K562 (cell line): ENCODE measurements around the gene TP73. TPM values are rescaled to one million over a fixed set of nuclear protein-coding genes. Genes with fewer than 3 reads are reported as not detected.

Experiments used
- ADNP ChIP-seq: fragments of 200-800 bp; sonication (Bioruptor generic); IDR thresholded peaks from 2 replicates; pipeline ENCODE4 v1.6.1; 2016; ENCODE audit warnings: missing genetic modification characterization, missing compliant biosample characterization
- ARHGAP35 ChIP-seq: fragments of 450-650 bp; IDR thresholded peaks from 2 replicates; pipeline ENCODE4 v1.6.1; 2018; ENCODE audit not compliant: partially characterized antibody
- BCOR ChIP-seq: fragments of 450-650 bp; IDR thresholded peaks from 2 replicates; pipeline ENCODE4 v1.6.1; 2016
- CXXC5 ChIP-seq: fragments of 250-450 bp; sonication (Bioruptor Pico); IDR thresholded peaks from 2 replicates; pipeline ENCODE4 v1.8.0; 2022; ENCODE audit warnings: inconsistent platforms, mild to moderate bottlenecking, moderate library complexity
- DNMT1 ChIP-seq: fragments of 450-650 bp; IDR thresholded peaks from 2 replicates; pipeline ENCODE4 v1.6.1; 2016; ENCODE audit warnings: antibody characterized with exemption, mild to moderate bottlenecking
- EZH2 ChIP-seq: IDR thresholded peaks from 2 replicates; pipeline ENCODE4 v1.6.1; 2012; ENCODE audit warnings: low read depth, mild to moderate bottlenecking, inconsistent platforms, low read length, borderline replicate concordance
- IRF2 ChIP-seq: sonication (generic); formaldehyde crosslinking; IDR thresholded peaks from 2 replicates; pipeline ENCODE4 v1.8.1; 2022; ENCODE audit warnings: mild to moderate bottlenecking, missing genetic modification reagents
- MCM2 ChIP-seq: fragments of 450-650 bp; IDR thresholded peaks from 2 replicates; pipeline ENCODE4 v1.6.1; 2017; ENCODE audit warnings: low read depth, mild to moderate bottlenecking
- MTF1 ChIP-seq: fragments of 250-450 bp; sonication (Bioruptor Pico); IDR thresholded peaks from 2 replicates; pipeline ENCODE4 v1.9.0; 2021; ENCODE audit warnings: moderate library complexity, mild to moderate bottlenecking, inconsistent platforms, borderline replicate concordance
- NUFIP1 ChIP-seq: fragments of 450-650 bp; IDR thresholded peaks from 2 replicates; pipeline ENCODE4 v1.6.1; 2018; ENCODE audit not compliant: partially characterized antibody
- OTX1 ChIP-seq: fragments of 450-650 bp; formaldehyde crosslinking; IDR thresholded peaks from 2 replicates; pipeline ENCODE4 v1.4.0; 2022; ENCODE audit warnings: mild to moderate bottlenecking
- PHTF2 ChIP-seq: fragments of 250-450 bp; sonication (Bioruptor Pico); IDR thresholded peaks from 2 replicates; pipeline ENCODE4 v1.5.0; 2021; ENCODE audit warnings: mild to moderate bottlenecking
- POLR2G ChIP-seq: fragments of 200-400 bp; formaldehyde crosslinking; IDR thresholded peaks from 2 replicates; pipeline ENCODE4 v1.6.1; 2017; ENCODE audit warnings: low read depth, mild to moderate bottlenecking, antibody characterized with exemption, low read length, moderate library complexity
- PYGO2 ChIP-seq: fragments of 450-650 bp; IDR thresholded peaks from 2 replicates; pipeline ENCODE4 v1.6.1; 2016; ENCODE audit warnings: mild to moderate bottlenecking, missing genetic modification characterization, moderate library complexity, missing compliant biosample characterization
- RHOXF2B ChIP-seq: fragments of 250-450 bp; sonication (Bioruptor Pico); conservative IDR thresholded peaks from 2 replicates; pipeline ENCODE4 v1.5.1; 2021
- SMARCA5 ChIP-seq: fragments of 450-650 bp; IDR thresholded peaks from 2 replicates; pipeline ENCODE4 v1.6.1; 2016
- SRSF1 ChIP-seq: fragments of 200-400 bp; formaldehyde crosslinking; IDR thresholded peaks from 2 replicates; pipeline ENCODE4 v1.6.1; 2017; ENCODE audit warnings: mild to moderate bottlenecking, low read depth, low read length, moderate library complexity
- SRSF3 ChIP-seq: fragments of 200-400 bp; formaldehyde crosslinking; IDR thresholded peaks from 2 replicates; pipeline ENCODE4 v1.6.1; 2016; ENCODE audit warnings: mild to moderate bottlenecking, low read length, moderate library complexity; ENCODE audit not compliant: insufficient read depth
- STAT5A ChIP-seq: IDR thresholded peaks from 2 replicates; pipeline ENCODE4 v1.6.1; 2012; ENCODE audit warnings: low read length, inconsistent platforms, borderline replicate concordance
- STAT6 ChIP-seq: sonication (generic); formaldehyde crosslinking; IDR thresholded peaks from 2 replicates; pipeline ENCODE4 v1.8.1; 2023; ENCODE audit warnings: mild to moderate bottlenecking, missing genetic modification reagents
- U2AF2 ChIP-seq: fragments of 200-400 bp; formaldehyde crosslinking; optimal IDR thresholded peaks from 2 replicates; pipeline ENCODE3; 2017; ENCODE audit warnings: low read depth, mild to moderate bottlenecking, low read length
- ZNF347 ChIP-seq: fragments of 450-650 bp; formaldehyde crosslinking; IDR thresholded peaks from 2 replicates; pipeline ENCODE4 v1.4.0; 2020; ENCODE audit warnings: low read depth, mild to moderate bottlenecking, moderate library complexity
- ZNF445 ChIP-seq: fragments of 250-450 bp; sonication (Bioruptor Pico); IDR thresholded peaks from 2 replicates; pipeline ENCODE4 v1.4.0; 2020; ENCODE audit warnings: low read depth, mild to moderate bottlenecking, moderate library complexity
- ZNF57 ChIP-seq: fragments of 450-650 bp; formaldehyde crosslinking; IDR thresholded peaks from 2 replicates; pipeline ENCODE4 v1.4.0; 2020; ENCODE audit warnings: mild to moderate bottlenecking, moderate library complexity
- ZNF586 ChIP-seq: fragments of 450-650 bp; formaldehyde crosslinking; conservative IDR thresholded peaks from 2 replicates; pipeline ENCODE4 v1.4.0; 2020; ENCODE audit warnings: mild to moderate bottlenecking, moderate library complexity
- ZNF668 ChIP-seq: fragments of 250-450 bp; sonication (Bioruptor Pico); IDR thresholded peaks from 2 replicates; pipeline ENCODE4 v1.8.0; 2022; ENCODE audit warnings: mild to moderate bottlenecking, inconsistent platforms
- polyA plus RNA-seq, 8 experiments: library from polyadenylated mRNA; depleted of rRNA in 4 of 8; stranded (reverse) in 5 of 8; unstranded in 3 of 8; fragments of >200 nt; fragmentation: Nextera tagmentation in 2 of 8; fragmentation: Illumina TruSeq in 1 of 8; extraction: Ambion mirVana in 2 of 8; extraction: Trizol in 1 of 8; gene quantifications; 2 replicates each; pipeline versions ENCODE4 v1.2.1 to v1.2.3, GENCODE V29; 2011 to 2014; ENCODE audit warnings: inconsistent platforms in 1 of 8, missing spikeins in 1 of 8
- total RNA-seq, 7 experiments: library from RNA; depleted of rRNA in 6 of 7; stranded (reverse); fragments of >200 nt in 6 of 7; fragmentation: Illumina TruSeq in 2 of 7; extraction: Trizol in 2 of 7; gene quantifications; 2 replicates each; pipeline versions ENCODE4 v1.2.1 to v1.2.3, GENCODE V29; 2011 to 2021; ENCODE audit warnings: low replicate concordance in 1 of 7
- TF ChIP-seq, protein P1 (sequence below): sonication (generic); formaldehyde crosslinking; IDR thresholded peaks from 2 replicates; pipeline ENCODE4 v1.8.0; 2022; ENCODE audit warnings: mild to moderate bottlenecking, missing genetic modification reagents
- TF ChIP-seq, protein P2 (sequence below): fragments of 250-450 bp; sonication (Bioruptor Pico); IDR thresholded peaks from 2 replicates; pipeline ENCODE4 v1.8.0; 2022; ENCODE audit warnings: inconsistent platforms

Gene TP73
- total and polyA plus RNA-seq, 9 of the 15 experiments (the other 6 are each of a cell fraction or from before 2014, with no cell fraction given): 0.07 to 1.6 (median 0.40) TPM; not detected in 2

DNA sequence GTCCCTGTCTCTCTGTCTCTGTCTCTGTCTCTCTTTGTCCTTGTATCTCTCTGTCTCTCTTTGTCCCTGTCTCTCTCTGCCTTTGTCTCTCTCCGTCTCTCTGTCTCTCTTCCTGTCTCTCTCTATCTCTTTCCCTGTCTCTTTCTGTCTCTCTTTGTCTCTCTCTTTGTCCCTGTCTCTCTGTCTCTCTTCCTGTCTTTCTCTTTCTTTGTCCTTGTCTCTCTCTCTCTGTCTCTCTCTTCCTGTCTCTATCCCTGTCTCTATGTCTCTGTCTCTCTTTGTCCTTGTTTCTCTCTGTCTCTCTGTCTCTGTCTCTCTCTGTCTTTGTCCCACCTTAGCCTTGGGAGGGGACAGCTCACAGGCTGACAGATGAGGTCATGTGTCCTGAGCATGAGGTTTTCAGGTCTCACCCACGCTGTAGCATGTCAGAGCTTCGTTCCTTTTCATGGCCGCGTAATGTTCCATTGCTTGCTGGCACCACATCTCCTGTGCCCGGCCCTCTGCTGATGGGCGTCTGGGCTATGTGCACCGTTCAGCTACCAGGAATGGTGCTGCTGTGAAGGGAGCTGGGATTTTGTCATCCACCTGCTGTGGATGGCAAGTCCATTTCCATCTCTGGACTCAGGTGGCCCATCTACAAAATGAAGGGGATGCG, 27.6 kb downstream of the TP73 start (continued):
- TF ChIP-seq STAT6 (CRISPR knock-in tag) (no peak), ADNP (tag) (peak; percentile 59; the same call in 1 of the 2 replicates), MCM2 (no peak), ZNF57 (CRISPR knock-in tag) (no peak), ARHGAP35 (peak; percentile 58), DNMT1 (no peak), CXXC5 (CRISPR knock-in tag) (no peak), PYGO2 (no peak), MTF1 (no peak), POLR2G (no peak), ZNF668 (no peak), STAT5A (no peak), IRF2 (CRISPR knock-in tag) (no peak), SRSF1 (no peak), U2AF2 (no peak), RHOXF2B (CRISPR knock-in tag) (no peak), BCOR (peak; percentile 89), SRSF3 (no peak), SMARCA5 (peak; percentile 65), OTX1 (no peak), ZNF347 (CRISPR knock-in tag) (no peak), PHTF2 (CRISPR knock-in tag) (no peak), ZNF586 (CRISPR knock-in tag) (no peak), NUFIP1 (no peak), ZNF445 (CRISPR knock-in tag) (no peak), EZH2 (no peak)
- TF ChIP-seq, protein P1, sequence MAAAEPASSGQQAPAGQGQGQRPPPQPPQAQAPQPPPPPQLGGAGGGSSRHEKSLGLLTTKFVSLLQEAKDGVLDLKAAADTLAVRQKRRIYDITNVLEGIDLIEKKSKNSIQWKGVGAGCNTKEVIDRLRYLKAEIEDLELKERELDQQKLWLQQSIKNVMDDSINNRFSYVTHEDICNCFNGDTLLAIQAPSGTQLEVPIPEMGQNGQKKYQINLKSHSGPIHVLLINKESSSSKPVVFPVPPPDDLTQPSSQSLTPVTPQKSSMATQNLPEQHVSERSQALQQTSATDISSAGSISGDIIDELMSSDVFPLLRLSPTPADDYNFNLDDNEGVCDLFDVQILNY (CRISPR knock-in tag): no peak
- TF ChIP-seq, protein P2, sequence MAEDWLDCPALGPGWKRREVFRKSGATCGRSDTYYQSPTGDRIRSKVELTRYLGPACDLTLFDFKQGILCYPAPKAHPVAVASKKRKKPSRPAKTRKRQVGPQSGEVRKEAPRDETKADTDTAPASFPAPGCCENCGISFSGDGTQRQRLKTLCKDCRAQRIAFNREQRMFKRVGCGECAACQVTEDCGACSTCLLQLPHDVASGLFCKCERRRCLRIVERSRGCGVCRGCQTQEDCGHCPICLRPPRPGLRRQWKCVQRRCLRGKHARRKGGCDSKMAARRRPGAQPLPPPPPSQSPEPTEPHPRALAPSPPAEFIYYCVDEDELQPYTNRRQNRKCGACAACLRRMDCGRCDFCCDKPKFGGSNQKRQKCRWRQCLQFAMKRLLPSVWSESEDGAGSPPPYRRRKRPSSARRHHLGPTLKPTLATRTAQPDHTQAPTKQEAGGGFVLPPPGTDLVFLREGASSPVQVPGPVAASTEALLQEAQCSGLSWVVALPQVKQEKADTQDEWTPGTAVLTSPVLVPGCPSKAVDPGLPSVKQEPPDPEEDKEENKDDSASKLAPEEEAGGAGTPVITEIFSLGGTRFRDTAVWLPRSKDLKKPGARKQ (CRISPR knock-in tag): no peak
